Natural killer cell (primary cell): ENCODE data around the gene TTC39B. TPM values are rescaled to one million over a fixed set of nuclear protein-coding genes. Genes with fewer than 3 reads are reported as not detected.

ENCODE experiments used
- ATAC-seq, 3 donors: fragments of 150-1000 bp in 2 of 3; fragments of 200-7000 bp in 1 of 3; cut with Tn5 transposase; 1 replicate in 1 of 3; 2 replicates in 2 of 3; pipeline ENCODE4 v1.10.0; 2021; ENCODE audit warnings: mild to moderate bottlenecking in 2 of 3, moderate library complexity in 2 of 3
- DNase-seq, 2 donors: peaks; one replicate each; pipeline versions ENCODE4 v3.0.0 to v3.0.0-alpha.2; 2013 to 2021; ENCODE audit warnings: mixed read lengths in 1 of 2
- H3K27ac ChIP-seq: one replicate; pipeline ENCODE4 v1.5.1; 2013; ENCODE audit warnings: mild to moderate bottlenecking, low read length
- H3K27me3 ChIP-seq: one replicate; pipeline ENCODE4 v1.6.1; 2013; ENCODE audit warnings: low read length; ENCODE audit not compliant: control insufficient read depth, insufficient read depth
- H3K36me3 ChIP-seq: one replicate; pipeline ENCODE4 v1.6.1; 2013; ENCODE audit warnings: low read length; ENCODE audit not compliant: control insufficient read depth, insufficient read depth
- H3K4me1 ChIP-seq: one replicate; pipeline ENCODE4 v1.6.1; 2013; ENCODE audit warnings: low read length; ENCODE audit not compliant: control insufficient read depth, insufficient read depth
- H3K4me3 ChIP-seq: one replicate; pipeline ENCODE4 v1.5.1; 2013; ENCODE audit warnings: low read length
- H3K9me3 ChIP-seq: one replicate; pipeline ENCODE4 v1.6.1; 2013; ENCODE audit warnings: low read length; ENCODE audit not compliant: control insufficient read depth, insufficient read depth
- H3K27ac Mint-ChIP-seq, 2 donors: one replicate each; pipeline ENCODE4 v1.8.0; 2022; ENCODE audit warnings: mild to moderate bottlenecking in 2 of 2, mixed read lengths in 2 of 2, moderate library complexity in 1 of 2
- H3K27me3 Mint-ChIP-seq, 2 donors: one replicate each; pipeline ENCODE4 v1.8.0; 2022; ENCODE audit warnings: low read depth in 2 of 2, mixed read lengths in 2 of 2
- H3K36me3 Mint-ChIP-seq: one replicate; pipeline ENCODE4 v1.8.0; 2022; ENCODE audit warnings: mixed read lengths
- H3K4me1 Mint-ChIP-seq, 2 donors: one replicate each; pipeline ENCODE4 v1.8.0; 2022; ENCODE audit warnings: mixed read lengths in 2 of 2
- H3K4me3 Mint-ChIP-seq: one replicate; pipeline ENCODE4 v1.8.0; 2022; ENCODE audit warnings: mild to moderate bottlenecking, moderate library complexity, mixed read lengths
- H3K9me3 Mint-ChIP-seq, 2 donors: one replicate each; pipeline ENCODE4 v1.8.0; 2022; ENCODE audit warnings: mixed read lengths in 2 of 2
- CTCF ChIP-seq: fragments of 200-600 bp; IDR thresholded peaks from one replicate; pipeline ENCODE4 v1.8.0; 2022; ENCODE audit warnings: antibody characterized with exemption
- WGBS: methylation state at CpG from one replicate; pipeline ENCODE4 v1.1.7; 2013; ENCODE audit warnings: missing lambda C conversion rate; ENCODE audit not compliant: insufficient coverage; 5-methylcytosine and 5-hydroxymethylcytosine counted together
- intact Hi-C: fragments of 100-400 bp; cut with micrococcal nuclease; formaldehyde crosslinking; loops from one replicate; pipeline ENCODE4 v1.14.2; 2022
- total RNA-seq, 4 donors: library from RNA; stranded (reverse); fragments of 120-200 nt in 1 of 4; gene quantifications; one replicate each; pipeline versions ENCODE4 v1.2.3 to v1.2.4, GENCODE V29; 2013 to 2022

The TTC39B gene
- total RNA-seq, 3 donors from 2014 or later (not counting 1 experiment from before 2014, with no cell fraction given) = 51.2 to 65.1 (median 54.2) TPM

GRCh38 chr9:15157381-15157780 lies 149.6 kb downstream of the TTC39B start:
- Histone ChIP-seq H3K9me3 (no peaks in the 10 kb centered on the region), H3K4me1 (no peaks in the 10 kb centered on the region), H3K27ac (no peak overlapping the region), H3K4me3 (no peak overlapping the region), H3K36me3 (no peaks in the 10 kb centered on the region), H3K27me3 (no peaks in the 10 kb centered on the region)
- intact Hi-C loops = no loop called here
- Mint-ChIP-seq H3K27ac (no peak overlapping the region), H3K27me3 (peaks cover 0 to 11% of the 10 kb centered on the region in 2 donors), H3K9me3 (no peaks in the 10 kb centered on the region), H3K4me3 (no peak overlapping the region), H3K4me1 (peaks cover under 1 to 3% of the 10 kb centered on the region in 2 donors), H3K36me3 (no peaks in the 10 kb centered on the region)
- WGBS = 63% methylated on average over 4 of the region's 4 CpGs
- DNase-seq (no peak), ATAC-seq (no peak)
- TF ChIP-seq CTCF = no peak

DNA sequence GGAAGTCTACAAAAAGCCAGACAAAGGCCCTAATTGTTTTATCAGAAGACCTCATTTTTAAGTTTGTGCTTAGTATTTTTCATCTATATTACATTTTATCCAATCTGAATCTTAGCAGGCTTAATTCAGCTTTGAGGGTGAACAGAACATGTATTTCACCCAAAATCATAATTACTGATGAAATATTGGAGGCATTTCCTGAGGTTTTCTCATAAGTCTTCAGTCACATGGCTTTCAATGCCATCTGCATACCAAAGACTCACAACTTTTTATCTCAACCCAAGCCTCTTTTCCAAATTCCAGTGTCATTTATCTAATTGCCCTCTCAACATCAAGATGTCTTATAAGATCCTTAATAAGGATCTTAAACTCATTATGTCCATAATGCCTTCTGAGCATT lies 150.8 kb downstream of the TTC39B start:
- intact Hi-C loops = no loop called here
- Mint-ChIP-seq H3K27ac (no peak overlapping the region), H3K27me3 (peaks cover 0 to 17% of the 10 kb centered on the region in 2 donors), H3K9me3 (no peaks in the 10 kb centered on the region), H3K4me3 (no peak overlapping the region), H3K4me1 (no peaks in the 10 kb centered on the region), H3K36me3 (no peaks in the 10 kb centered on the region)
- no peak overlapping the region for H3K4me3 ChIP-seq
- no peaks in the 10 kb centered on the region for H3K27me3 ChIP-seq
- H3K27ac ChIP-seq = no peak overlapping the region
- ATAC-seq = no peak
- TF ChIP-seq CTCF = no peak
- H3K9me3 ChIP-seq = no peaks in the 10 kb centered on the region
- no peak for DNase-seq
- H3K4me1 ChIP-seq = no peaks in the 10 kb centered on the region
- no peaks in the 10 kb centered on the region for H3K36me3 ChIP-seq

DNA sequence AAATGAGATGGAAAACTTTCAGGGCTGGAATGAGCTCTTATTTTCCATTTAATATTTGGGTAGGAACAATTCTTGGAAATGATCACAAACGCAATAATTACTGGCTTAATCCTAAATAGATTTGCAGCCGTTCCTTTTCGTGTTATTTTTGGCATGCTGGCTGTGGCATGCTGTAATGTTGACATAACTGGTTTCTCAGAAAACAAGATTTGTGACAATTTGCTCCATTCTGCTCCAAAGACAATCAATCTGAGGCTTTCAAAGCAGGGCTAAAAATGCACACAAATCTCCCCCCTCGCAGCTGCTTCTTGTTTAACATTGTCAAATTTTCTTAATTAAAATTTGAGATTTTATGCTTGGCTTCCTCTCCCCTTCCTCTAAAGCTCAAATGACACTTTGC lies 151.2 kb downstream of the TTC39B start:
- no peak overlapping the region for H3K4me3 ChIP-seq
- ATAC-seq (no peak), DNase-seq (no peak)
- no peaks in the 10 kb centered on the region for H3K27me3 ChIP-seq
- H3K9me3 ChIP-seq = no peaks in the 10 kb centered on the region
- H3K4me1 ChIP-seq = no peaks in the 10 kb centered on the region
- TF ChIP-seq CTCF = no peak
- no peaks in the 10 kb centered on the region for H3K9me3 Mint-ChIP-seq
- H3K36me3 Mint-ChIP-seq = no peaks in the 10 kb centered on the region
- WGBS = 23% methylated on average over 4 of the region's 4 CpGs
- no peak overlapping the region for H3K4me3 Mint-ChIP-seq
- H3K27ac Mint-ChIP-seq = no peak overlapping the region
- no peak overlapping the region for H3K27ac ChIP-seq
- H3K36me3 ChIP-seq = no peaks in the 10 kb centered on the region
- peaks cover 0 to 20% of the 10 kb centered on the region in 2 donors for H3K27me3 Mint-ChIP-seq
- intact Hi-C loops = no loop called here
- no peaks in the 10 kb centered on the region for H3K4me1 Mint-ChIP-seq

- ATAC-seq = no peak
- TF ChIP-seq CTCF = no peak
- Histone ChIP-seq H3K27me3 (no peaks in the 10 kb centered on the region), H3K36me3 (no peaks in the 10 kb centered on the region), H3K9me3 (no peaks in the 10 kb centered on the region), H3K4me1 (no peaks in the 10 kb centered on the region), H3K27ac (no peak overlapping the region), H3K4me3 (no peak overlapping the region)
- Mint-ChIP-seq H3K36me3 (no peaks in the 10 kb centered on the region), H3K4me3 (no peak overlapping the region), H3K4me1 (no peaks in the 10 kb centered on the region), H3K9me3 (no peaks in the 10 kb centered on the region), H3K27me3 (peaks cover 0 to 20% of the 10 kb centered on the region in 2 donors), H3K27ac (no peak overlapping the region)
- 50% methylated on average over 2 of the region's 4 CpGs for WGBS
- intact Hi-C loops = no loop called here
- DNase-seq = no peak
Measured at GRCh38 chr9:15155323-15155722, 151.7 kb downstream of the TTC39B start.
